Neural progenitor cell (in vitro differentiated cells): ENCODE results near the gene CYP2A13. TPM values are rescaled to one million over a fixed set of nuclear protein-coding genes. Genes with fewer than 3 reads are reported as not detected.

ENCODE experiments used
- DNase-seq: peaks from one replicate; pipeline ENCODE4 v3.0.0-alpha.2; 2016; ENCODE audit warnings: low spot score
- H2AFZ ChIP-seq: fragments of 200-600 bp; sonication (generic); replicated peaks from 2 replicates; pipeline ENCODE4 v1.6.1; 2016; ENCODE audit warnings: antibody characterized with exemption
- H3F3A ChIP-seq: fragments of 200-600 bp; sonication (generic); 2 replicates; pipeline ENCODE4 v1.6.1; 2016; ENCODE audit warnings: antibody characterized with exemption, low read depth
- H3K27ac ChIP-seq: fragments of 200-600 bp; sonication (generic); 2 replicates; pipeline ENCODE4 v1.5.1; 2016; ENCODE audit warnings: mild to moderate bottlenecking
- H3K27me3 ChIP-seq: fragments of 200-600 bp; sonication (generic); 2 replicates; pipeline ENCODE4 v1.6.1; 2016; ENCODE audit warnings: mild to moderate bottlenecking, moderate library complexity
- H3K36me3 ChIP-seq: fragments of 200-600 bp; sonication (generic); 2 replicates; pipeline ENCODE4 v1.5.1; 2016
- H3K4me1 ChIP-seq: fragments of 200-600 bp; sonication (generic); 2 replicates; pipeline ENCODE4 v1.6.1; 2016; ENCODE audit warnings: mixed run types
- H3K4me2 ChIP-seq: fragments of 200-600 bp; sonication (generic); 2 replicates; pipeline ENCODE4 v1.6.1; 2016
- H3K4me3 ChIP-seq: fragments of 200-600 bp; sonication (generic); 2 replicates; pipeline ENCODE4 v1.5.1; 2016
- H3K79me2 ChIP-seq: fragments of 200-600 bp; sonication (generic); 2 replicates; pipeline ENCODE4 v1.6.1; 2016; ENCODE audit warnings: low read depth
- H3K9ac ChIP-seq: fragments of 200-600 bp; sonication (generic); 2 replicates; pipeline ENCODE4 v1.6.1; 2016
- H3K9me3 ChIP-seq: fragments of 200-600 bp; sonication (generic); 2 replicates; pipeline ENCODE4 v1.5.1; 2016; ENCODE audit warnings: low read depth
- H4K20me1 ChIP-seq: fragments of 200-600 bp; sonication (generic); 2 replicates; pipeline ENCODE4 v1.6.1; 2016; ENCODE audit warnings: low read depth
- H3K27ac Mint-ChIP-seq: 3 replicates; pipeline ENCODE4 v1.8.0; 2021; ENCODE audit warnings: mixed read lengths
- H3K27me3 Mint-ChIP-seq: 2 replicates; pipeline ENCODE4 v1.8.0; 2022; ENCODE audit warnings: low read depth, mild to moderate bottlenecking, inconsistent platforms, moderate library complexity, mixed read lengths; ENCODE audit not compliant: insufficient read depth
- H3K36me3 Mint-ChIP-seq: 3 replicates; pipeline ENCODE4 v1.8.0; 2021; ENCODE audit warnings: mixed read lengths
- H3K4me1 Mint-ChIP-seq: 3 replicates; pipeline ENCODE4 v1.8.0; 2021; ENCODE audit warnings: mixed read lengths
- H3K4me3 Mint-ChIP-seq: 3 replicates; pipeline ENCODE4 v1.8.0; 2021; ENCODE audit warnings: mild to moderate bottlenecking, moderate library complexity, mixed read lengths
- H3K9me3 Mint-ChIP-seq: 3 replicates; pipeline ENCODE4 v1.8.0; 2020; ENCODE audit warnings: mixed read lengths
- CTCF ChIP-seq: fragments of 200-600 bp; sonication (generic); IDR thresholded peaks from 2 replicates; pipeline ENCODE4 v1.5.1; 2017; ENCODE audit warnings: antibody characterized with exemption, mild to moderate bottlenecking
- EZH2 ChIP-seq: fragments of 200-600 bp; sonication (generic); IDR thresholded peaks from 2 replicates; pipeline ENCODE4 v1.6.1; 2017; ENCODE audit warnings: antibody characterized with exemption, mild to moderate bottlenecking, moderate library complexity
- EZH2phosphoT487 ChIP-seq: fragments of 200-600 bp; sonication (generic); IDR thresholded peaks from 2 replicates; pipeline ENCODE4 v1.6.1; 2017; ENCODE audit warnings: antibody characterized with exemption
- total RNA-seq: library from RNA; depleted of rRNA; stranded (reverse); fragments of >200 nt; gene quantifications from 2 replicates; pipeline ENCODE4 v1.2.3, GENCODE V29; 2015; ENCODE audit warnings: low replicate concordance

The CYP2A13 gene
- total RNA-seq, 1 donor from 2014 or later: not detected

DNA sequence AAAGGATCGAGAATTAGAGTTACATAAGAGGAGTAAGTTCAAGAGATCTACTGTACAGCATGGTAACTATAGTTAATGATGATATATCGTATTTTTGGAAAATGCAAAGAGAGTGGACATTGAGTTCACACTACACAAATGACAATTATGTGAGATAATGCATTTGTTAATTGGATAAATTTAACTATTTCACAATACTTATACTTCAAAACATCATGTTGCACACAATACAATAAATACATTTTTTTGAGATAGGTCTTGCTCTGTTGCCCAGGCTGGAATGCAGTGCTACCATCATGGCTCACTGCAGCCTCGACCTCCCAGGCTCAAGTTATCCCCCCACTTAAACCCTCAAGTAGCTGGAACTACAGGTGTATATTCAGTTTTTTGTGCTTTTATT lies 17.9 kb downstream of the CYP2A13 start:
- Mint-ChIP-seq H3K4me1 (no peaks in the 10 kb centered on the region), H3K9me3 (peaks cover 28% of the 10 kb centered on the region), H3K27me3 (peaks cover 15% of the 10 kb centered on the region), H3K27ac (no peak overlapping the region), H3K36me3 (peaks cover 6% of the 10 kb centered on the region), H3K4me3 (no peak overlapping the region)
- Histone ChIP-seq H3K4me3 (no peak overlapping the region), H3K27ac (no peak overlapping the region), H2AFZ (no peak overlapping the region), H3K36me3 (no peaks in the 10 kb centered on the region), H3K9me3 (no peaks in the 10 kb centered on the region), H3K4me2 (no peak overlapping the region), H3K27me3 (no peaks in the 10 kb centered on the region), H3F3A (no peaks in the 10 kb centered on the region), H3K4me1 (no peaks in the 10 kb centered on the region), H4K20me1 (no peaks in the 10 kb centered on the region), H3K79me2 (no peaks in the 10 kb centered on the region), H3K9ac (no peak overlapping the region)
- TF ChIP-seq EZH2phosphoT487 (no peak), EZH2 (no peak), CTCF (no peak)
- DNase-seq: no peak

GRCh38 chr19:41111296-41111695 lies 23.0 kb downstream of the CYP2A13 start:
- DNase-seq: no peak
- Histone ChIP-seq H3K9ac (no peak overlapping the region), H3K36me3 (no peaks in the 10 kb centered on the region), H3K4me1 (no peaks in the 10 kb centered on the region), H3K4me2 (no peak overlapping the region), H2AFZ (no peak overlapping the region), H3F3A (no peaks in the 10 kb centered on the region), H3K4me3 (no peak overlapping the region), H3K79me2 (no peaks in the 10 kb centered on the region), H4K20me1 (no peaks in the 10 kb centered on the region), H3K27ac (no peak overlapping the region), H3K9me3 (no peaks in the 10 kb centered on the region), H3K27me3 (no peaks in the 10 kb centered on the region)
- TF ChIP-seq CTCF: no peak
- TF ChIP-seq EZH2phosphoT487: no peak
- no peak for TF ChIP-seq EZH2
- peaks cover 10% of the 10 kb centered on the region for H3K27me3 Mint-ChIP-seq
- no peak overlapping the region for H3K4me3 Mint-ChIP-seq
- no peak overlapping the region for H3K27ac Mint-ChIP-seq
- no peaks in the 10 kb centered on the region for H3K36me3 Mint-ChIP-seq
- no peaks in the 10 kb centered on the region for H3K4me1 Mint-ChIP-seq
- H3K9me3 Mint-ChIP-seq: peaks cover 14% of the 10 kb centered on the region

DNA sequence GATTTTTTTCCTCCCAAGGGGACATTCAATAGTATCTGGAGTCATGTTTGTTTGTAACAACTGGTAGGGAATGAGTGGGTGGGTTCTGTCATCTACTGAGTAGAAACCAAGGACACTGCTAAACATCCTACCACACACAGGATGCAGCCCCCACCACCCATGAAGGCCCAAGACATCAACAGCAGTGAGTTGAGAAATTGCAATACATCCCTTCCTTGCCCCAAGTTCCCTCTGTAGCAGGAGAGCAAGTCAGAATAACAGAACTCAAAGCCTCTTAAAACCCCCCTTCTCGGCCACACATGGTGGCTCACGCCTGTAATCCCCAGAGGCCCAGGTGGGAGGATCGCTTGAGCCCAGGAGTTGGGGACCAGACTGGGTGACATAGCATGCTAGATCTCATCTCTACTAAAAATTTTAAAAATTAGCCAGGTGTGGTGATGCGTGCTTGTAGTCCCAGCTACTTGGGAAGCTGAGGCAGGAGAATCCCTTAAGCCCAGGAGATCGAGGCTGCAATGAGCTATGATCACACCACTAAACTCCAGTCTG lies 23.6 kb downstream of the CYP2A13 start:
- H3K36me3 ChIP-seq: no peaks in the 10 kb centered on the region
- H3F3A ChIP-seq: no peaks in the 10 kb centered on the region
- TF ChIP-seq CTCF: no peak
- no peak for TF ChIP-seq EZH2phosphoT487
- TF ChIP-seq EZH2: no peak
- no peak overlapping the region for H2AFZ ChIP-seq
- no peaks in the 10 kb centered on the region for H3K4me1 Mint-ChIP-seq
- no peaks in the 10 kb centered on the region for H3K79me2 ChIP-seq
- no peak overlapping the region for H3K9ac ChIP-seq
- no peak overlapping the region for H3K4me2 ChIP-seq
- no peak for DNase-seq
- no peaks in the 10 kb centered on the region for H3K4me1 ChIP-seq
- no peaks in the 10 kb centered on the region for H4K20me1 ChIP-seq
- H3K27me3 Mint-ChIP-seq: peaks cover 11% of the 10 kb centered on the region
- H3K9me3 ChIP-seq: no peaks in the 10 kb centered on the region
- no peaks in the 10 kb centered on the region for H3K36me3 Mint-ChIP-seq
- H3K4me3 ChIP-seq: no peak overlapping the region
- H3K9me3 Mint-ChIP-seq: peaks cover 14% of the 10 kb centered on the region
- H3K27me3 ChIP-seq: no peaks in the 10 kb centered on the region
- H3K27ac Mint-ChIP-seq: no peak overlapping the region
- H3K4me3 Mint-ChIP-seq: no peak overlapping the region
- H3K27ac ChIP-seq: no peak overlapping the region
